ENCODE measurements around the gene DNPH1.

- TF ChIP-seq CTCF (IDR thresholded peaks at IDR 0.05): no peak
- no peak for TF ChIP-seq POLR2A (IDR thresholded peaks at IDR 0.05)
Observed at GRCh38 chr6:43254846-43255245, 25.6 kb upstream of the DNPH1 start.
